Tibial artery (tissue), 4 donors: ENCODE data around the gene LZTS3.
"Not testable (repeated sequence)": the region's sequence is repeated elsewhere in the genome, so short reads cannot be mapped to it uniquely, and the experiment has no call there.

Experiments
- DNase-seq, 2 donors: peaks; one replicate each; pipeline ENCODE4 v3.0.0-alpha.2; 2019
- H3K27ac ChIP-seq, 2 donors: fragments of 200-600 bp; sonication (generic) in 1 of 2; 1 replicate in 1 of 2; 2 replicates in 1 of 2; pipeline ENCODE4 v1.5.1; 2018 to 2019; ENCODE audit warnings: mild to moderate bottlenecking in 1 of 2
- H3K27me3 ChIP-seq, 2 donors: fragments of 200-600 bp; sonication (generic) in 1 of 2; one replicate each; pipeline versions ENCODE4 v1.5.1 to v1.6.0; 2016 to 2019
- H3K36me3 ChIP-seq, 3 donors: fragments of 200-600 bp; sonication (generic) in 2 of 3; one replicate each; pipeline ENCODE4 v1.5.1; 2016 to 2019; ENCODE audit warnings: mild to moderate bottlenecking in 2 of 3
- H3K4me1 ChIP-seq, 4 donors: fragments of 200-600 bp; sonication (generic) in 2 of 4; 1 replicate in 3 of 4; 2 replicates in 1 of 4; pipeline ENCODE4 v1.5.1; 2016 to 2019
- H3K4me3 ChIP-seq, 2 donors: fragments of 200-600 bp; sonication (generic) in 1 of 2; 1 replicate in 1 of 2; 2 replicates in 1 of 2; pipeline ENCODE4 v1.5.1; 2018 to 2019; ENCODE audit warnings: mild to moderate bottlenecking in 2 of 2
- H3K9me3 ChIP-seq, 3 donors: fragments of 200-600 bp; sonication (generic) in 1 of 3; one replicate each; pipeline ENCODE4 v1.5.1; 2016 to 2019
- intact Hi-C: fragments of 100-400 bp; cut with DNase I; formaldehyde crosslinking; loops from one replicate; pipeline ENCODE4 v1.15.0; 2023; ENCODE audit warnings: low total_unique reads
- TF ChIP-seq, protein P1 (sequence below), 2 experiments: fragments of 200-600 bp in 1 of 2; fragments of 450-650 bp in 1 of 2; IDR thresholded peaks; one replicate each; pipeline ENCODE4 v1.5.1; 2017 to 2019; ENCODE audit warnings: antibody characterized with exemption in 2 of 2, mild to moderate bottlenecking in 1 of 2, moderate library complexity in 1 of 2

LZTS3 gene

DNA sequence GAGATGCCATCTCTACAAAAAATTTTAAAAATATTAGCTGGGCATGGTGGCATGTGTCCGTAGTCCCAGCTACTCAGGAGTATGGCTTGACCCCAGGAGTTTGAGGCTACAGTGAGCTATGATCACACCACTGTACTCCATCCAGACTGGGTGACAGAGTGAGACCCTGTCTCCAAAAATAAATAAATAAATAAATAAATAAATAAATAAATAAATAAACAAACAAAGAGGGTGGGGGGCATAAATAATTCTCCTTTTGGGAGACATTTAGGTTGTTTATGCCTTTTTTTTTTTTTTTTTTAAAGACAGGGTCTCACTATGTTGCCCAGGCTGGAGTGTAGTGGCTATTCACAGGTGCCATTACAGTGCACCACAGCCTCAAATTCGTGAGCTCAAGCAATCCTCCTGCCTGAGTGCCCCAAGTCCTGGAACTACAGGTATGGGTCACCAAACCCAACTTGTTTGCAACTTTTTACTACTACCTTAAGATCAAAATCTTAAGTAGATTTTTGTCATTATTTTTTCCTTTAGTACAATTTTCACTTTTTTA is 43.2 kb downstream of the LZTS3 start:
- H3K9me3 ChIP-seq = no peaks in the 10 kb centered on the region
- no peak overlapping the region for H3K4me3 ChIP-seq
- no peaks in the 10 kb centered on the region for H3K27me3 ChIP-seq
- no peak for DNase-seq
- no peaks in the 10 kb centered on the region for H3K4me1 ChIP-seq
- intact Hi-C loops = no loop called here
- TF ChIP-seq, protein P1, sequence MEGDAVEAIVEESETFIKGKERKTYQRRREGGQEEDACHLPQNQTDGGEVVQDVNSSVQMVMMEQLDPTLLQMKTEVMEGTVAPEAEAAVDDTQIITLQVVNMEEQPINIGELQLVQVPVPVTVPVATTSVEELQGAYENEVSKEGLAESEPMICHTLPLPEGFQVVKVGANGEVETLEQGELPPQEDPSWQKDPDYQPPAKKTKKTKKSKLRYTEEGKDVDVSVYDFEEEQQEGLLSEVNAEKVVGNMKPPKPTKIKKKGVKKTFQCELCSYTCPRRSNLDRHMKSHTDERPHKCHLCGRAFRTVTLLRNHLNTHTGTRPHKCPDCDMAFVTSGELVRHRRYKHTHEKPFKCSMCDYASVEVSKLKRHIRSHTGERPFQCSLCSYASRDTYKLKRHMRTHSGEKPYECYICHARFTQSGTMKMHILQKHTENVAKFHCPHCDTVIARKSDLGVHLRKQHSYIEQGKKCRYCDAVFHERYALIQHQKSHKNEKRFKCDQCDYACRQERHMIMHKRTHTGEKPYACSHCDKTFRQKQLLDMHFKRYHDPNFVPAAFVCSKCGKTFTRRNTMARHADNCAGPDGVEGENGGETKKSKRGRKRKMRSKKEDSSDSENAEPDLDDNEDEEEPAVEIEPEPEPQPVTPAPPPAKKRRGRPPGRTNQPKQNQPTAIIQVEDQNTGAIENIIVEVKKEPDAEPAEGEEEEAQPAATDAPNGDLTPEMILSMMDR (IDR thresholded peaks at IDR 0.05) = no peak
- no peak overlapping the region for H3K27ac ChIP-seq
- H3K36me3 ChIP-seq = peaks cover 0 to 7% (median 4%) of the 10 kb centered on the region in 3 donors

- TF ChIP-seq, protein P1 (IDR thresholded peaks at IDR 0.05) = no peak
- Histone ChIP-seq H3K4me3 (no peak overlapping the region), H3K27me3 (no peaks in the 10 kb centered on the region), H3K4me1 (no peaks in the 10 kb centered on the region), H3K9me3 (no peaks in the 10 kb centered on the region), H3K27ac (no peak overlapping the region), H3K36me3 (peaks cover 0 to 12% (median 4%) of the 10 kb centered on the region in 3 donors)
- intact Hi-C loops = no loop called here
- DNase-seq = no peak
These were observed 44.3 kb downstream of the LZTS3 start for GRCh38 chr20:3129094-3129493.

GRCh38 chr20:3128275-3128984 is 44.9 kb downstream of the LZTS3 start:
- Histone ChIP-seq H3K4me1 (no peaks in the 10 kb centered on the region), H3K4me3 (no peak overlapping the region), H3K9me3 (no peaks in the 10 kb centered on the region), H3K27ac (no peak overlapping the region), H3K36me3 (peaks cover 0 to 12% (median 4%) of the 10 kb centered on the region in 3 donors), H3K27me3 (no peaks in the 10 kb centered on the region)
- intact Hi-C loops = no loop called here
- no peak for DNase-seq
- TF ChIP-seq, protein P1 (IDR thresholded peaks at IDR 0.05) = no peak

GRCh38 chr20:3126527-3126859 is 46.9 kb downstream of the LZTS3 start:
- TF ChIP-seq, protein P1 (IDR thresholded peaks at IDR 0.05) = no peak
- DNase-seq = no peak

GRCh38 chr20:3125776-3126526 is 47.4 kb downstream of the LZTS3 start:
- intact Hi-C loops, DNase-seq, H3K27me3 ChIP-seq, H3K27ac ChIP-seq, H3K4me3 ChIP-seq, H3K4me1 ChIP-seq, H3K9me3 ChIP-seq: not testable (repeated sequence)
- H3K36me3 ChIP-seq = peaks cover 5 to 35% (median 24%) of the 10 kb centered on the region in 3 donors

More at GRCh38 chr20:3126527-3126859, 46.9 kb downstream of the LZTS3 start:
- intact Hi-C loops = no loop called here
- H3K9me3 ChIP-seq = no peaks in the 10 kb centered on the region
- peaks cover 5 to 30% (median 19%) of the 10 kb centered on the region in 3 donors for H3K36me3 ChIP-seq
- no peak overlapping the region for H3K27ac ChIP-seq
- no peak overlapping the region for H3K4me3 ChIP-seq
- H3K27me3 ChIP-seq = no peaks in the 10 kb centered on the region
- no peaks in the 10 kb centered on the region for H3K4me1 ChIP-seq

- H3K4me3 ChIP-seq, DNase-seq, H3K27ac ChIP-seq, intact Hi-C loops, H3K4me1 ChIP-seq, H3K9me3 ChIP-seq, H3K27me3 ChIP-seq: not testable (repeated sequence)
- H3K36me3 ChIP-seq = peaks cover 5 to 45% (median 28%) of the 10 kb centered on the region in 3 donors
These were observed 48.4 kb downstream of the LZTS3 start for GRCh38 chr20:3124773-3125560.

DNA sequence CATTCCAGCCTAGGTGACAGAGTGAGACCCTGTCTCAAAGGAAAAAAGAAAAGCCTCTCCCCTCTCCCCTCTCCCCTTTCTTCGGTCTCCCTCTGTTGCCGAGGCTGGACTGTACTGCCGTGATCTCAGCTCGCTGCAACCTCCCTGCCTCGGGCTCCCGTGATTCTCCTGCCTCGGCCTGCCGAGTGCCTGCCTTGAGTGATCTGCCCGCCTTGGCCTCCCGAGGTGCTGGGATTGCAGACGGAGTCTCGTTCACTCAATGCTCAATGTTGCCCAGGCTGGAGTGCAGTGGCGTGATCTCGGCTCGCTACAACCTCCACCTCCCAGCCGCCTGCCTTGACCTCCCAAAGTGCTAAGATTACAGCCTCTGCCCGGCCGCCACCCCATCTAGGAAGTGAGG is 49.2 kb downstream of the LZTS3 start:
- H3K4me3 ChIP-seq, intact Hi-C loops, DNase-seq, H3K9me3 ChIP-seq, H3K27me3 ChIP-seq, H3K27ac ChIP-seq, H3K4me1 ChIP-seq: not testable (repeated sequence)
- H3K36me3 ChIP-seq = peaks cover 5 to 48% (median 28%) of the 10 kb centered on the region in 3 donors
